ENCODE results near the gene DIO2.

DIO2 gene

DNA sequence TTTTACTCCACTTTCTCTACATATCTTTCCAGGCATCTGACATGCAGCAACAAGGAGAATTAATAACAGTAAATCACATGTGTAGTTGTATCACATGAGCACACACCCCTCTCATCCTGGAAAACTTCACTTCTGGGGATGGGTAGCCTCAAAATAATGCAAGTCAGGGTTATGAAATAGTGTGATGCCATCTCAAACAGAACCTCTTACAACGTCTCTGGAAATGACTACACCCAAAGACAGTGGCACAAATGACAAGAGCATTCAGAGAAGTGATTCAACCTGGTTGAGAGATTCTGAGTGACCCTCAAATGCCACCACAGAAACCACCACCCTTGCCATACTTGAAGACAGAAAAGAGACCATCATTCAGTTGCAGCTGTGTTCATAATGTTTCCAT, 2.8 kb downstream of the DIO2 start:
- TF ChIP-seq, protein P1, sequence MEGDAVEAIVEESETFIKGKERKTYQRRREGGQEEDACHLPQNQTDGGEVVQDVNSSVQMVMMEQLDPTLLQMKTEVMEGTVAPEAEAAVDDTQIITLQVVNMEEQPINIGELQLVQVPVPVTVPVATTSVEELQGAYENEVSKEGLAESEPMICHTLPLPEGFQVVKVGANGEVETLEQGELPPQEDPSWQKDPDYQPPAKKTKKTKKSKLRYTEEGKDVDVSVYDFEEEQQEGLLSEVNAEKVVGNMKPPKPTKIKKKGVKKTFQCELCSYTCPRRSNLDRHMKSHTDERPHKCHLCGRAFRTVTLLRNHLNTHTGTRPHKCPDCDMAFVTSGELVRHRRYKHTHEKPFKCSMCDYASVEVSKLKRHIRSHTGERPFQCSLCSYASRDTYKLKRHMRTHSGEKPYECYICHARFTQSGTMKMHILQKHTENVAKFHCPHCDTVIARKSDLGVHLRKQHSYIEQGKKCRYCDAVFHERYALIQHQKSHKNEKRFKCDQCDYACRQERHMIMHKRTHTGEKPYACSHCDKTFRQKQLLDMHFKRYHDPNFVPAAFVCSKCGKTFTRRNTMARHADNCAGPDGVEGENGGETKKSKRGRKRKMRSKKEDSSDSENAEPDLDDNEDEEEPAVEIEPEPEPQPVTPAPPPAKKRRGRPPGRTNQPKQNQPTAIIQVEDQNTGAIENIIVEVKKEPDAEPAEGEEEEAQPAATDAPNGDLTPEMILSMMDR (IDR thresholded peaks at IDR 0.05; ENCODE audit: control extremely low read depth, extremely low read depth, low read depth, missing control alignments): no peak
- no peak for DNase-seq (ENCODE audit: extremely low spot score)
- ChIA-PET POLR2A (no interaction called here), CTCF (no interaction called here)

DNA sequence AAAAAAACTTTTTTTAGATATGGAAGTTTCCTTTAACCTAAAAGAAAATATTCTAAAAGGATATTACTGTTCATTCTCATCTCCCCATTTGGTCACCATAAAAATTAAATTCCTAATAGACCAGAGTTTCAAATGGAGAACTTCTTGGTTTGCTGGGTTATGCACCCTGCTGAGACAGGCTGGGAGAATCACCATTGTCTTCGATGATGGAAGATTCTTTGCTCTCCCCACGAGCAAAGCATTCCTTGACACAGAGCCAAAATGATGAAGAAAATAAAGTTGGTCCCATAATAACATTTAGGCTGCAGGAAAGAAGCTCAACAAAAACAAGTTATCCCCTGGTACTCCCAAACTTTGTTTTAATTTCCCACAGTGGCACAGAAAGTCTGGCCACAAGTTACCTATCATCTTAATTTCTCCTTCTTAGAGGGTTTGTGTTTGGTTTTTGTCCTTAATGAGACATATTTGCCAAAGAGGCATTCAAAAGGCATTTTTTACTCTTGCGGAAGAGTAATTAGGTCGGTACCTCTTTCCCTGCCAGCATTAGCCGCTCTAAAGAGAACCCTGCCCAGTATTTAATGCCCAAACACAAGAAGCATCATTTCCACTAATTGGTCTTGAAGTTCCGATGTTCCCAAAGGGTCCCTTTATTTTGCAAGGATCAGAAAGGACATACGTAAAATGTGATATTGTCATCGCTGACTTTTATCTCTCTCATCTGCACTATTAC, 4.8 kb downstream of the DIO2 start:
- DNase-seq (ENCODE audit: extremely low spot score): no peak
- CTCF ChIA-PET: no interaction called here
- TF ChIP-seq, protein P1 (IDR thresholded peaks at IDR 0.05; ENCODE audit: control extremely low read depth, extremely low read depth, low read depth, missing control alignments): no peak
- POLR2A ChIA-PET: no interaction called here

GRCh38 chr14:80202888-80203562, 8.3 kb downstream of the DIO2 start:
- TF ChIP-seq, protein P1 (IDR thresholded peaks at IDR 0.05; ENCODE audit: control extremely low read depth, extremely low read depth, low read depth, missing control alignments): peak; percentile 34
- ChIA-PET POLR2A (no interaction called here), CTCF (interaction anchor here (0.7 to 2.8 kb wide), 11 partner anchors 8 to 661 kb away, joined by 3 to 13 read pairs (median 4); partner anchors contain the start of gene DIO2)
- DNase-seq (ENCODE audit: extremely low spot score): peak; percentile 18

DNA sequence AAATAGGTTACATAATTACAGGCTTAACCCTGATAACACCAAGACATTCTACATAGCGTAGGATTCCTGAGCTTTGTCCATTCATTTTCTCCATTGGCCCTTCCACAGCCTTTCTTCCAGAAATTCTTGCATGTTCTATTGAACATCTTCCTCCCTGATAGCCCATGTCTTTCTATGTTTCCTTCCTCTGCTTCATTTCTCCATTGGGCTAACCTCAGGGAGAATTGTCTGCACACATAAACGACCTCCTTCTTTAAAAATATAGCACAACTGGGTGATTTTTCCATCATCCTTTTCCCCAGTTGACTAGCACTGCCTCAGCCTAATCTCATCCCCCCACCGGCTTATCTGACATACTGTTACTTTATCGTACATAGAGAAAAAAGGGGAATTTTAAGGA, 11.2 kb downstream of the DIO2 start:
- TF ChIP-seq, protein P1 (IDR thresholded peaks at IDR 0.05; ENCODE audit: control extremely low read depth, extremely low read depth, low read depth, missing control alignments): no peak
- DNase-seq (ENCODE audit: extremely low spot score): no peak
- ChIA-PET CTCF (interaction anchor here (1.1 to 1.6 kb wide), 2 partner anchors 10 kb away, joined by 3 to 5 read pairs; no protein-coding TSS in a partner anchor), POLR2A (no interaction called here)

DNA sequence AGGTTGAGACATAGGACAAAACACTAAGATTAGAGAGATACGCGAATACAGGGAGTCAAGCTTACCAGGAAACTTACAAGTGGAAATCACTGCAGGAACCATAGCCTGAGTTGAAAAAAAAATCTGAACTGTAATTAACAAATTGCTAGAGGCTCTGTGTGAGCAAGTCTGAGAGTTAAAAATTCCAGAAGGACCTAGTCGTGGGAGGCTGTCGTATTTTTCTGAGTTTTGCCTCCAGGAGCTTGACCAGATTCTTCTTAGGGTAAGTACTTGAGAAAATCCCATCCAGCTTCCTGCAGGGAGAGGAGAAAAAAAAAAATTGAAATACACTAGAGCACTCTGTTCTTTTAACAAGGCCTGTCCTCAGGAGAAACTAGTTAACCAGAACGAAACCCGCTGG, 22.7 kb downstream of the DIO2 start:
- TF ChIP-seq, protein P1 (IDR thresholded peaks at IDR 0.05; ENCODE audit: control extremely low read depth, extremely low read depth, low read depth, missing control alignments): no peak
- no peak for DNase-seq (ENCODE audit: extremely low spot score)
- POLR2A ChIA-PET: no interaction called here
- CTCF ChIA-PET: interaction anchor here (0.8 kb wide), 1 partner anchor 24 kb away, joined by 3 read pairs; no protein-coding TSS in a partner anchor

DNA sequence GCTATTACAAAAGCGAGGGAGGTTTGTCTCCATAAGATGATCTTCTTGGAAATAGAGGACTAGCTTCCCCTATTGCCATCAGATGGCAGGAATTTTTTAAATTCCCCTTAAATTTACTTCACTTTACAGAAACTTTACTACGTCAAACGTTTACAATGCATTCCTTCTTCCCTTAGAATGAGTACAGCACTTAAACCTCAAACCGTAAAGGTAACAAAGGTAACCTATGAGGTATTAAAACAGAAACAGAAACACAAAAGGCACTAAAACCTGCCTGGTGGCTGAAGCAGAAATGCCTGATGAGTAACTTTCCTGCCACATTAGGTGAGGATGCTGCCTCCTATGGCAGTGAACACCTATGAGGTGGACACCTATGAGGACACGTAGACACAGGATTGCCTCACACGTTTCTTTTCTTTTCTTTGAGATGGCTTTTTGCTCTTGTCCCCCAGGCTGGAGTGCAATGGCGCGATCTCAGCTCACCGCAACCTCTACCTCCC, 25.0 kb downstream of the DIO2 start:
- TF ChIP-seq, protein P1 (IDR thresholded peaks at IDR 0.05; ENCODE audit: control extremely low read depth, extremely low read depth, low read depth, missing control alignments): no peak
- DNase-seq (ENCODE audit: extremely low spot score): no peak
- ChIA-PET CTCF (interaction anchor here (1.6 kb wide), 1 partner anchor 18 kb away, joined by 4 read pairs; no protein-coding TSS in a partner anchor), POLR2A (no interaction called here)
